ENCODE data around the gene HIGD2A. TPM values are rescaled to one million over a fixed set of nuclear protein-coding genes. Genes with fewer than 3 reads are reported as not detected.

HIGD2A gene
- total and polyA plus RNA-seq, 2 of the 13 experiments (the other 11 are each of a cell fraction or from before 2014, with no cell fraction given), result 89.2 to 146 TPM

GRCh38 chr5:176361437-176362232 lies 26.9 kb upstream of the HIGD2A start, which contains the start of gene KIAA1191 (continued):
- TF ChIP-seq ZNF597 (CRISPR knock-in tag; IDR thresholded peaks at IDR 0.05) (no peak), GPBP1L1 (CRISPR knock-in tag; IDR thresholded peaks at IDR 0.05) (no peak), RFX5 (IDR thresholded peaks at IDR 0.05; ENCODE audit: low read depth, low read length) (no peak), E2F5 (CRISPR knock-in tag; conservative IDR thresholded peaks at IDR 0.05) (no peak), ZNF12 (CRISPR knock-in tag; IDR thresholded peaks at IDR 0.05) (no peak), ZNF660 (CRISPR knock-in tag; IDR thresholded peaks at IDR 0.05; ENCODE audit: borderline replicate concordance, low read depth) (no peak), NFE2 (CRISPR knock-in tag; IDR thresholded peaks at IDR 0.05) (no peak), ZNF468 (CRISPR knock-in tag; IDR thresholded peaks at IDR 0.05) (no peak), GPN1 (CRISPR knock-in tag; IDR thresholded peaks at IDR 0.05; ENCODE audit: borderline replicate concordance) (no peak), ZNF577 (CRISPR knock-in tag; IDR thresholded peaks at IDR 0.05; ENCODE audit: borderline replicate concordance, low read depth) (no peak), FOXP1 (IDR thresholded peaks at IDR 0.05) (no peak), FOXP1 (CRISPR knock-in tag; IDR thresholded peaks at IDR 0.05) (0 out of 2 replicates have a peak, but pooled peaks have one; percentile 13), ZNF251 (CRISPR knock-in tag; IDR thresholded peaks at IDR 0.05) (no peak), POLR2A (IDR thresholded peaks at IDR 0.05; ENCODE audit: insufficient read depth in 1 of 2, low read depth in 2 of 2, low read length in 2 of 2) (peak; percentile 98 to 100), AKAP8 (CRISPR knock-in tag; IDR thresholded peaks at IDR 0.05) (no peak; the same call in 1 of the 2 replicates), ISX (CRISPR knock-in tag; conservative IDR thresholded peaks at IDR 0.05) (no peak), ZNF431 (CRISPR knock-in tag; IDR thresholded peaks at IDR 0.05; ENCODE audit: borderline replicate concordance, low read depth) (peak; percentile 71; the same call in 1 of the 2 replicates), MXD4 (CRISPR knock-in tag; IDR thresholded peaks at IDR 0.05) (peak; percentile 51; the same call in 1 of the 2 replicates), ZNF44 (CRISPR knock-in tag; IDR thresholded peaks at IDR 0.05) (peak; percentile 82; the same call in 1 of the 2 replicates), ZNF563 (CRISPR knock-in tag; IDR thresholded peaks at IDR 0.05) (no peak), ZNF550 (CRISPR knock-in tag; IDR thresholded peaks at IDR 0.05; ENCODE audit: borderline replicate concordance) (no peak), FOXK1 (CRISPR knock-in tag; IDR thresholded peaks at IDR 0.05; ENCODE audit: borderline replicate concordance, low read depth) (peak; percentile 88; the same call in 1 of the 2 replicates), NRL (CRISPR knock-in tag; IDR thresholded peaks at IDR 0.05; ENCODE audit: borderline replicate concordance) (no peak; the same call in 1 of the 2 replicates), ATAD3A (CRISPR knock-in tag; IDR thresholded peaks at IDR 0.05) (0 out of 2 replicates have a peak, but pooled peaks have one; percentile 62)
- TF ChIP-seq, protein P1, sequence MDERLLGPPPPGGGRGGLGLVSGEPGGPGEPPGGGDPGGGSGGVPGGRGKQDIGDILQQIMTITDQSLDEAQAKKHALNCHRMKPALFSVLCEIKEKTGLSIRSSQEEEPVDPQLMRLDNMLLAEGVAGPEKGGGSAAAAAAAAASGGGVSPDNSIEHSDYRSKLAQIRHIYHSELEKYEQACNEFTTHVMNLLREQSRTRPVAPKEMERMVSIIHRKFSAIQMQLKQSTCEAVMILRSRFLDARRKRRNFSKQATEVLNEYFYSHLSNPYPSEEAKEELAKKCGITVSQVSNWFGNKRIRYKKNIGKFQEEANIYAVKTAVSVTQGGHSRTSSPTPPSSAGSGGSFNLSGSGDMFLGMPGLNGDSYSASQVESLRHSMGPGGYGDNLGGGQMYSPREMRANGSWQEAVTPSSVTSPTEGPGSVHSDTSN (CRISPR knock-in tag; IDR thresholded peaks at IDR 0.05), result no peak
- TF ChIP-seq, protein P2, sequence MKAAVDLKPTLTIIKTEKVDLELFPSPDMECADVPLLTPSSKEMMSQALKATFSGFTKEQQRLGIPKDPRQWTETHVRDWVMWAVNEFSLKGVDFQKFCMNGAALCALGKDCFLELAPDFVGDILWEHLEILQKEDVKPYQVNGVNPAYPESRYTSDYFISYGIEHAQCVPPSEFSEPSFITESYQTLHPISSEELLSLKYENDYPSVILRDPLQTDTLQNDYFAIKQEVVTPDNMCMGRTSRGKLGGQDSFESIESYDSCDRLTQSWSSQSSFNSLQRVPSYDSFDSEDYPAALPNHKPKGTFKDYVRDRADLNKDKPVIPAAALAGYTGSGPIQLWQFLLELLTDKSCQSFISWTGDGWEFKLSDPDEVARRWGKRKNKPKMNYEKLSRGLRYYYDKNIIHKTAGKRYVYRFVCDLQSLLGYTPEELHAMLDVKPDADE (CRISPR knock-in tag; IDR thresholded peaks at IDR 0.05), result no peak

All from HepG2 (cell line).